Transverse colon (tissue), 4 donors: ENCODE measurements around the gene SHC2.
"Not testable (repeated sequence)": the region's sequence is repeated elsewhere in the genome, so short reads cannot be mapped to it uniquely, and the experiment has no call there.

Source experiments
- EP300 ChIP-seq: sonication (generic); formaldehyde crosslinking; IDR thresholded peaks from one replicate; pipeline ENCODE4 v1.6.1; 2017; ENCODE audit warnings: antibody characterized with exemption, low read depth
- POLR2A ChIP-seq: fragments of 450-650 bp; IDR thresholded peaks from one replicate; pipeline ENCODE4 v1.6.1; 2016; ENCODE audit warnings: antibody characterized with exemption, mild to moderate bottlenecking, moderate library complexity
- POLR2AphosphoS5 ChIP-seq, 3 donors: sonication (generic); formaldehyde crosslinking; IDR thresholded peaks; one replicate each; pipeline ENCODE4 v1.6.1; 2016; ENCODE audit warnings: antibody characterized with exemption in 3 of 3
- TF ChIP-seq, protein P1 (sequence below), 5 experiments: fragments of 200-600 bp in 3 of 5; fragments of 450-650 bp in 2 of 5; sonication (generic) in 3 of 5; IDR thresholded peaks; 1 replicate in 2 of 5; 2 replicates in 3 of 5; pipeline ENCODE4 v1.5.1; 2016 to 2017; ENCODE audit warnings: antibody characterized with exemption in 5 of 5, inconsistent platforms in 3 of 5, mild to moderate bottlenecking in 2 of 5, moderate library complexity in 1 of 5

- TF ChIP-seq POLR2AphosphoS5 (IDR thresholded peaks at IDR 0.05); POLR2A; EP300: not testable (repeated sequence)
- TF ChIP-seq, protein P1, sequence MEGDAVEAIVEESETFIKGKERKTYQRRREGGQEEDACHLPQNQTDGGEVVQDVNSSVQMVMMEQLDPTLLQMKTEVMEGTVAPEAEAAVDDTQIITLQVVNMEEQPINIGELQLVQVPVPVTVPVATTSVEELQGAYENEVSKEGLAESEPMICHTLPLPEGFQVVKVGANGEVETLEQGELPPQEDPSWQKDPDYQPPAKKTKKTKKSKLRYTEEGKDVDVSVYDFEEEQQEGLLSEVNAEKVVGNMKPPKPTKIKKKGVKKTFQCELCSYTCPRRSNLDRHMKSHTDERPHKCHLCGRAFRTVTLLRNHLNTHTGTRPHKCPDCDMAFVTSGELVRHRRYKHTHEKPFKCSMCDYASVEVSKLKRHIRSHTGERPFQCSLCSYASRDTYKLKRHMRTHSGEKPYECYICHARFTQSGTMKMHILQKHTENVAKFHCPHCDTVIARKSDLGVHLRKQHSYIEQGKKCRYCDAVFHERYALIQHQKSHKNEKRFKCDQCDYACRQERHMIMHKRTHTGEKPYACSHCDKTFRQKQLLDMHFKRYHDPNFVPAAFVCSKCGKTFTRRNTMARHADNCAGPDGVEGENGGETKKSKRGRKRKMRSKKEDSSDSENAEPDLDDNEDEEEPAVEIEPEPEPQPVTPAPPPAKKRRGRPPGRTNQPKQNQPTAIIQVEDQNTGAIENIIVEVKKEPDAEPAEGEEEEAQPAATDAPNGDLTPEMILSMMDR (IDR thresholded peaks at IDR 0.05) = not testable (repeated sequence)
Observed at GRCh38 chr19:394857-395256, 66.0 kb downstream of the SHC2 start.
